ENCODE results near the gene RBM8A.

The RBM8A gene

GRCh38 chr1:145891143-145891542 is 36.1 kb downstream of the RBM8A start:
- in situ Hi-C loops (cut with HindIII; ENCODE audit: low pct_ligation_motif_present, low pct_unique_long_range_greater_than_20kb, low sequenced_read_pairs) = no loop called here
- DNase-seq = no peak

GRCh38 chr1:145889722-145890121 is 37.6 kb downstream of the RBM8A start:
- in situ Hi-C loops (cut with HindIII; ENCODE audit: low pct_ligation_motif_present, low pct_unique_long_range_greater_than_20kb, low sequenced_read_pairs) = no loop called here

GRCh38 chr1:145887631-145888030 is 39.7 kb downstream of the RBM8A start:
- in situ Hi-C loops (cut with HindIII; ENCODE audit: low pct_ligation_motif_present, low pct_unique_long_range_greater_than_20kb, low sequenced_read_pairs) = no loop called here
- peak; percentile 93 for DNase-seq

More at GRCh38 chr1:145889722-145890121, 37.6 kb downstream of the RBM8A start:
- no peak for DNase-seq

- DNase-seq = no peak
- in situ Hi-C loops (cut with HindIII; ENCODE audit: low pct_ligation_motif_present, low pct_unique_long_range_greater_than_20kb, low sequenced_read_pairs) = no loop called here
Observed at GRCh38 chr1:145886816-145887215, 40.5 kb downstream of the RBM8A start.

GRCh38 chr1:145886390-145886789 is 40.9 kb downstream of the RBM8A start:
- in situ Hi-C loops (cut with HindIII; ENCODE audit: low pct_ligation_motif_present, low pct_unique_long_range_greater_than_20kb, low sequenced_read_pairs) = no loop called here
- no peak for DNase-seq

- in situ Hi-C loops (cut with HindIII; ENCODE audit: low pct_ligation_motif_present, low pct_unique_long_range_greater_than_20kb, low sequenced_read_pairs) = no loop called here
- peak; percentile 80 for DNase-seq
Observed at GRCh38 chr1:145885738-145886287, 41.5 kb downstream of the RBM8A start, which contains the start of gene ANKRD35. TSS of gene ANKRD35 (minus strand) at chr1:145885866. CDS start at chr1:145885758, 108 bp downstream.

GRCh38 chr1:145884675-145885074 is 42.6 kb downstream of the RBM8A start:
- in situ Hi-C loops (cut with HindIII; ENCODE audit: low pct_ligation_motif_present, low pct_unique_long_range_greater_than_20kb, low sequenced_read_pairs) = no loop called here
- DNase-seq = no peak

GRCh38 chr1:145879775-145880174 is 47.5 kb downstream of the RBM8A start:
- DNase-seq = no peak

GRCh38 chr1:145878724-145879123 is 48.6 kb downstream of the RBM8A start:
- in situ Hi-C loops (cut with HindIII; ENCODE audit: low pct_ligation_motif_present, low pct_unique_long_range_greater_than_20kb, low sequenced_read_pairs) = no loop called here
- DNase-seq = no peak

More at GRCh38 chr1:145879775-145880174, 47.5 kb downstream of the RBM8A start:
- in situ Hi-C loops (cut with HindIII; ENCODE audit: low pct_ligation_motif_present, low pct_unique_long_range_greater_than_20kb, low sequenced_read_pairs) = no loop called here

- in situ Hi-C loops (cut with HindIII; ENCODE audit: low pct_ligation_motif_present, low pct_unique_long_range_greater_than_20kb, low sequenced_read_pairs) = no loop called here
- DNase-seq = no peak
Observed at GRCh38 chr1:145877923-145878486, 49.3 kb downstream of the RBM8A start.

- no peak for DNase-seq
- in situ Hi-C loops (cut with HindIII; ENCODE audit: low pct_ligation_motif_present, low pct_unique_long_range_greater_than_20kb, low sequenced_read_pairs) = no loop called here
Observed at GRCh38 chr1:145874646-145875045, 52.6 kb downstream of the RBM8A start.

GRCh38 chr1:145871994-145872924 is 55.0 kb downstream of the RBM8A start:
- no peak for DNase-seq
- in situ Hi-C loops (cut with HindIII; ENCODE audit: low pct_ligation_motif_present, low pct_unique_long_range_greater_than_20kb, low sequenced_read_pairs) = no loop called here

Measured in ACHN (cell line).